Heart right ventricle (tissue), 16 donors: Measurements from ENCODE around the gene EWSR1. TPM values are rescaled to one million over a fixed set of nuclear protein-coding genes. Genes with fewer than 3 reads are reported as not detected.
"Not testable (repeated sequence)": the region's sequence is repeated elsewhere in the genome, so short reads cannot be mapped to it uniquely, and the experiment has no call there.

ENCODE experiments used
- ATAC-seq, 8 donors: fragments of 200-7000 bp; cut with Tn5 transposase; one replicate each; pipeline ENCODE4 v1.9.1; 2020; ENCODE audit warnings: mild to moderate bottlenecking in 8 of 8, moderate library complexity in 8 of 8, moderate number of reproducible peaks in 1 of 8
- DNase-seq, 2 donors: peaks; one replicate each; pipeline ENCODE4 v3.0.0-alpha.2; 2020
- H3K27ac ChIP-seq, 10 donors: fragments of 200-600 bp; sonication (generic) in 2 of 10; one replicate each; pipeline versions ENCODE4 v1.5.0 to v1.8.0; 2020 to 2022; ENCODE audit warnings: mild to moderate bottlenecking in 3 of 10
- H3K27me3 ChIP-seq, 7 donors: fragments of 200-600 bp; one replicate each; pipeline ENCODE4 v1.8.0; 2021 to 2022; ENCODE audit warnings: mild to moderate bottlenecking in 2 of 7
- H3K36me3 ChIP-seq, 9 donors: fragments of 200-600 bp; sonication (generic) in 1 of 9; one replicate each; pipeline versions ENCODE4 v1.5.0 to v1.8.0; 2020 to 2022; ENCODE audit warnings: mild to moderate bottlenecking in 2 of 9
- H3K4me1 ChIP-seq, 9 donors: fragments of 200-600 bp; sonication (generic) in 1 of 9; one replicate each; pipeline versions ENCODE4 v1.5.0 to v1.8.0; 2020 to 2022; ENCODE audit warnings: mild to moderate bottlenecking in 4 of 9
- H3K4me3 ChIP-seq, 10 donors: fragments of 200-600 bp; sonication (generic) in 2 of 10; one replicate each; pipeline versions ENCODE4 v1.5.0 to v1.8.0; 2020 to 2022; ENCODE audit warnings: mild to moderate bottlenecking in 7 of 10, moderate library complexity in 2 of 10
- H3K9me3 ChIP-seq, 11 donors: fragments of 200-600 bp in 10 of 11; sonication (generic) in 2 of 11; one replicate each; pipeline versions ENCODE4 v1.5.0 to v1.8.0; 2013 to 2022; ENCODE audit warnings: mild to moderate bottlenecking in 2 of 11, control low read depth in 1 of 11, moderate library complexity in 1 of 11
- CTCF ChIP-seq, 9 donors: fragments of 200-600 bp; sonication (generic) in 2 of 9; IDR thresholded peaks; one replicate each; pipeline versions ENCODE4 v1.5.0 to v1.8.0; 2021 to 2022; ENCODE audit warnings: antibody characterized with exemption in 9 of 9, mild to moderate bottlenecking in 5 of 9, moderate library complexity in 1 of 9
- WGBS, 2 donors: extraction: QIAGEN DNeasy Blood & Tissue Kit; methylation state at CpG; one replicate each; pipeline ENCODE4 v1.1.7; 2013; ENCODE audit warnings: inconsistent platforms in 1 of 2; 5-methylcytosine and 5-hydroxymethylcytosine counted together
- intact Hi-C, 10 donors: fragments of 100-400 bp; cut with DNase I; formaldehyde crosslinking; loops; one replicate each; pipeline versions ENCODE4 v1.11.1 to v1.14.2; 2022
- long read RNA-seq, 3 donors: library from polyadenylated mRNA; unstranded; transcript quantifications; one replicate each; pipeline ENCODE4 v2.0.0, GENCODE V29; 2020 to 2021
- polyA plus RNA-seq, 2 donors: library from polyadenylated mRNA; stranded (reverse); fragments of 200-250 nt; gene quantifications; one replicate each; pipeline ENCODE4 v1.2.3, GENCODE V29; 2013
- total RNA-seq, 10 donors: library from RNA; stranded (reverse); fragmentation: NEBNext Ultra II Directional in 3 of 10; extraction: Animal tissue kit (Norgen Biotek cat#: 25700) in 3 of 10; gene quantifications; one replicate each; pipeline versions ENCODE4 v1.2.1 to v1.2.4, GENCODE V29; 2021 to 2023
- donor health status: Arrhythmogenic right ventricular cardiomyopathy.
- donor health status: ischemic (EF 13 %, LVEDD 7.1; RV severe dilation, severe dysfunction).
- donor health status: healthy with polysubstance abuse.
- donor health status: DM: no; HTN: yes; CAD: no.
- donor health status: DM: no; HTN: no; CAD: no.
- donor health status: ischemic (EF 25% LVEDD 6.9; RV normal size, moderate dysfunction).
- donor health status: ischemic (EF 25% LVEDD 5.7; RV mildly dilated, moderate dysfunction).
- donor health status: healthy.
- donor health status: DM: yes; HTN: yes; CAD: no.
- donor health status: Ischemic cardiomyopathy.
- donor health status: ischemic (EF 35%, LVEDD 5.7; RV mildly dilated, moderate dysfunction).
- donor health status: nonischemic (EF 11% LVEDD 7.7; RV severe dilation, severe dysfunction).
- donor health status: DM: yes; HTN: yes; CAD: no.
- donor health status: PGD.
- donor health status: ischemic (EF 29% LVEDD 5.4; RV normal size, mild dysfunction).
- donor health status: nonischemic (EF 23%, LVEDD 6.1; RV moderate dilation, normal function).

Gene EWSR1
- total RNA-seq (100 to 1,000 TPM; 131 to 153 (median 139) TPM), polyA plus RNA-seq (100 to 1,000 TPM; 105 to 115 TPM)
- long read RNA-seq, donor 1, transcript EWSR1-206 (17 exons, 2,654 nt): minor isoform, 62 of 223 reads
- long read RNA-seq, donor 1, transcript EWSR1-207 (17 exons, 2,207 nt): major isoform, 70 of 223 reads
- long read RNA-seq, donor 1, transcript EWSR1-208 (18 exons, 2,189 nt): minor isoform, 5 of 223 reads
- long read RNA-seq, donor 1, partial matches to known transcripts: 52 of 223 reads
- long read RNA-seq, donor 1, other reads (novel, unspliced or antisense): 27 of 223 reads
- long read RNA-seq, donor 2, transcript EWSR1-206 (17 exons, 2,654 nt): minor isoform, 61 of 271 reads
- long read RNA-seq, donor 2, transcript EWSR1-217 (8 exons, 3,231 nt): minor isoform, 7 of 271 reads
- long read RNA-seq, donor 2, transcript EWSR1-208 (18 exons, 2,189 nt): minor isoform, 11 of 271 reads
- long read RNA-seq, donor 2, transcript EWSR1-207 (17 exons, 2,207 nt): major isoform, 97 of 271 reads
- long read RNA-seq, donor 2, partial matches to known transcripts: 67 of 271 reads
- long read RNA-seq, donor 2, other reads (novel, unspliced or antisense): 23 of 271 reads
- long read RNA-seq, donor 3, transcript EWSR1-208 (18 exons, 2,189 nt): minor isoform, 11 of 555 reads
- long read RNA-seq, donor 3, transcript EWSR1-206 (17 exons, 2,654 nt): minor isoform, 130 of 555 reads
- long read RNA-seq, donor 3, transcript EWSR1-207 (17 exons, 2,207 nt): major isoform, 151 of 555 reads
- long read RNA-seq, donor 3, transcript EWSR1-202 (16 exons, 1,989 nt): minor isoform, 6 of 555 reads
- long read RNA-seq, donor 3, partial matches to known transcripts: 199 of 555 reads
- long read RNA-seq, donor 3, other reads (novel, unspliced or antisense): 49 of 555 reads

GRCh38 chr22:29267858-29268510, at the start of gene EWSR1, which contains the start of gene RHBDD3:
Gene EWSR1 (plus strand): TSS chr22:29268268. CDS start chr22:29268337, 69 bp downstream.
Gene RHBDD3 (minus strand): TSS chr22:29267981. CDS start chr22:29265626, 2,355 bp downstream.
- Histone ChIP-seq H3K27ac (peak within 1 kb of the TSS; percentile 98 to 100 (median 99)), H3K4me3 (peak within 1 kb of the TSS; percentile 71 to 98 (median 82)), H3K4me1 (peaks cover 13 to 60% (median 56%) of the 10 kb centered on the region in 9 donors), H3K9me3 (no peaks in the 10 kb centered on the region), H3K27me3 (no peaks in the 10 kb centered on the region), H3K36me3 (peaks cover 0 to 61% (median 14%) of the 10 kb centered on the region in 9 donors)
- TF ChIP-seq CTCF (IDR thresholded peaks at IDR 0.05): peak in 1 of 9 donors; percentile 10
- peak; percentile 92 to 97 (median 95) for ATAC-seq
- intact Hi-C loops: loop anchor here in 3 of 10 donors (2.0 to 5.0 kb wide), 2 partner anchors 39 kb away; partner anchors contain the start of gene GAS2L1 (in 3 of the 3)
- WGBS, 2 donors: 0 to 1% methylated on average over 67 of the region's 67 CpGs
- DNase-seq: peak; percentile 96 to 97

GRCh38 chr22:29218758-29219408, 49.2 kb upstream of the EWSR1 start:
- 92 to 96% methylated on average over 11 of the region's 11 CpGs for WGBS, 2 donors
- no peak for DNase-seq
- no peaks in the 10 kb centered on the region for H3K9me3 ChIP-seq
- TF ChIP-seq CTCF (IDR thresholded peaks at IDR 0.05): no peak
- H3K36me3 ChIP-seq: no peaks in the 10 kb centered on the region
- H3K4me3 ChIP-seq: no peak overlapping the region
- no peak overlapping the region for H3K27ac ChIP-seq
- peaks cover 0 to 7% (median 0%) of the 10 kb centered on the region in 9 donors for H3K4me1 ChIP-seq
- no peak for ATAC-seq
- H3K27me3 ChIP-seq: no peaks in the 10 kb centered on the region
- intact Hi-C loops: loop anchor here in 1 of 10 donors (10.0 kb wide), 1 partner anchor 56 kb away; no protein-coding TSS in a partner anchor

- not testable (repeated sequence) for H3K4me3 ChIP-seq, H3K27ac ChIP-seq, H3K27me3 ChIP-seq, ATAC-seq, H3K36me3 ChIP-seq, H3K9me3 ChIP-seq, H3K4me1 ChIP-seq, DNase-seq
- 79 to 90% methylated on average over 2 of the region's 2 CpGs for WGBS, 2 donors
- intact Hi-C loops: loop anchor here in 1 of 10 donors (10.0 kb wide), 1 partner anchor 55 kb away; no protein-coding TSS in a partner anchor
Observed at GRCh38 chr22:29219409-29219782, 48.7 kb upstream of the EWSR1 start.
